ENCODE data around the gene CMC1. TPM values are rescaled to one million over a fixed set of nuclear protein-coding genes. Genes with fewer than 3 reads are reported as not detected.

Gene CMC1
- total RNA-seq, 1 donor from 2014 or later = 21.6 TPM

GRCh38 chr3:28348629-28349468 lies 107.4 kb downstream of the CMC1 start, which contains the start of the genes AZI2 and ZCWPW2:
Gene AZI2, minus strand, starts transcription at chr3:28348824. Its CDS starts 8,207 bp downstream, at chr3:28340617.
Gene ZCWPW2, plus strand, starts transcription at chr3:28348721. Its CDS starts 64,348 bp downstream, at chr3:28413069.
- intact Hi-C loops (cut with DNase I) = no loop called here
- Histone ChIP-seq H3K9me3 (peaks cover 5% of the 10 kb centered on the region), H3K4me1 (peaks cover 52% of the 10 kb centered on the region), H3K36me3 (peaks cover 0 to 9% of the 10 kb centered on the region in 2 donors), H3K27ac (peak within 1 kb of the TSS; percentile 99), H3K4me3 (peak within 1 kb of the TSS; percentile 62 to 82), H3K27me3 (no peaks in the 10 kb centered on the region)
- peak in 1 of 3 experiments; percentile 38 for TF ChIP-seq CTCF (IDR thresholded peaks at IDR 0.05)
- TF ChIP-seq POLR2AphosphoS5 (IDR thresholded peaks at IDR 0.05; ENCODE audit: insufficient read depth in 1 of 2, low read depth in 1 of 2) = peak; percentile 81 to 96
- peak in 1 of 2 donors; percentile 86 for TF ChIP-seq POLR2A (IDR thresholded peaks at IDR 0.05)
- peak in 1 of 2 donors; percentile 97 for DNase-seq (ENCODE audit: extremely low spot score in 2 of 2)

- no peak for DNase-seq (ENCODE audit: extremely low spot score in 2 of 2)
- intact Hi-C loops (cut with DNase I) = no loop called here
- H3K9me3 ChIP-seq = peaks cover 5% of the 10 kb centered on the region
- peak overlapping the region; percentile 99 for H3K27ac ChIP-seq
- H3K27me3 ChIP-seq = no peaks in the 10 kb centered on the region
- peaks cover 45% of the 10 kb centered on the region for H3K4me1 ChIP-seq
- peak overlapping the region; percentile 62 to 82 for H3K4me3 ChIP-seq
- H3K36me3 ChIP-seq = peaks cover 0 to 9% of the 10 kb centered on the region in 2 donors
- no peak for TF ChIP-seq CTCF (IDR thresholded peaks at IDR 0.05)
- TF ChIP-seq POLR2AphosphoS5 (IDR thresholded peaks at IDR 0.05; ENCODE audit: insufficient read depth in 1 of 2, low read depth in 1 of 2) = no peak
- TF ChIP-seq POLR2A (IDR thresholded peaks at IDR 0.05) = no peak
Observed at GRCh38 chr3:28349469-28350000, 108.1 kb downstream of the CMC1 start.

Other genes with a start within 250 kb of the CMC1 start
- gene ZCWPW2, start 107.1 kb downstream of the CMC1 start, total RNA-seq = 3.7 TPM
- 78.1 TPM for gene AZI2, start 107.2 kb downstream of the CMC1 start, total RNA-seq

Data from vagina (tissue), 2 donors.